ENCODE results near the gene CHPT1. TPM values are rescaled to one million over a fixed set of nuclear protein-coding genes. Genes with fewer than 3 reads are reported as not detected.

The CHPT1 gene
- total and polyA plus RNA-seq, 2 donors (not counting 1 experiment from before 2014, with no cell fraction given): 34.8 to 62.9 TPM

DNA sequence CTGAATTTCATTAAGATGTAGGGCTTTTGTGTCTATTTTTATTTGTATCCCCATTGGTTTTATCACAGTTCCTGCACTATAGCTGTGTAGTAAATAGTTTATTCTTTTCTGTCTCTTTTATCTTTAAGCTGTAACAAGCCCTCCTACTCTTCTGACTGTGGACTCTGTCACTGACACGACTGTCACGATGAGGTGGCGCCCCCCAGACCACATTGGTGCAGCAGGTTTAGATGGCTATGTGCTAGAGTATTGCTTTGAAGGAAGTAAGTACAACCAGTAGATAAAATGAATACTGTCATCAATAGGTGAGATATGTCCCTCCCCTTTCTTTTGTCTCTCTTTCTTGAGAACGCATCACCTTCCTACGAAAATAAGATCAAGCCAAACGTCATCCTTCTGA lies 34.1 kb upstream of the CHPT1 start:
- no peak for DNase-seq (ENCODE audit: low read depth in 2 of 2)
- TF ChIP-seq, protein P1, sequence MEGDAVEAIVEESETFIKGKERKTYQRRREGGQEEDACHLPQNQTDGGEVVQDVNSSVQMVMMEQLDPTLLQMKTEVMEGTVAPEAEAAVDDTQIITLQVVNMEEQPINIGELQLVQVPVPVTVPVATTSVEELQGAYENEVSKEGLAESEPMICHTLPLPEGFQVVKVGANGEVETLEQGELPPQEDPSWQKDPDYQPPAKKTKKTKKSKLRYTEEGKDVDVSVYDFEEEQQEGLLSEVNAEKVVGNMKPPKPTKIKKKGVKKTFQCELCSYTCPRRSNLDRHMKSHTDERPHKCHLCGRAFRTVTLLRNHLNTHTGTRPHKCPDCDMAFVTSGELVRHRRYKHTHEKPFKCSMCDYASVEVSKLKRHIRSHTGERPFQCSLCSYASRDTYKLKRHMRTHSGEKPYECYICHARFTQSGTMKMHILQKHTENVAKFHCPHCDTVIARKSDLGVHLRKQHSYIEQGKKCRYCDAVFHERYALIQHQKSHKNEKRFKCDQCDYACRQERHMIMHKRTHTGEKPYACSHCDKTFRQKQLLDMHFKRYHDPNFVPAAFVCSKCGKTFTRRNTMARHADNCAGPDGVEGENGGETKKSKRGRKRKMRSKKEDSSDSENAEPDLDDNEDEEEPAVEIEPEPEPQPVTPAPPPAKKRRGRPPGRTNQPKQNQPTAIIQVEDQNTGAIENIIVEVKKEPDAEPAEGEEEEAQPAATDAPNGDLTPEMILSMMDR (conservative IDR thresholded peaks at IDR 0.05 in 1 of 2, IDR thresholded peaks at IDR 0.05 in 1 of 2; ENCODE audit: low read depth in 1 of 2, low read length in 2 of 2): no peak
- TF ChIP-seq EZH2 (IDR thresholded peaks at IDR 0.05; ENCODE audit: low read length, missing control alignments): no peak
- Histone ChIP-seq H3K4me2 (ENCODE audit: extremely low read depth, insufficient read depth, low read length) (no peak overlapping the region), H3K9ac (ENCODE audit: insufficient read depth, low read length) (no peak overlapping the region), H3K4me3 (replicated peaks in 1 of 4; ENCODE audit: control extremely low read depth in 1 of 4, insufficient read depth in 1 of 4, low read depth in 3 of 4, low read length in 4 of 4) (no peak overlapping the region), H2AFZ (ENCODE audit: low read length) (no peak overlapping the region), H3K36me3 (ENCODE audit: control insufficient read depth, insufficient read depth, low read length) (no peaks in the 10 kb centered on the region), H3K9me3 (ENCODE audit: control insufficient read depth, insufficient read depth, low read depth, low read length) (no peaks in the 10 kb centered on the region), H3K4me1 (ENCODE audit: control insufficient read depth, extremely low read depth, insufficient read depth, low read length) (no peaks in the 10 kb centered on the region), H3K79me2 (ENCODE audit: control insufficient read depth, insufficient read depth, low read length) (no peaks in the 10 kb centered on the region), H4K20me1 (ENCODE audit: control insufficient read depth, extremely low read depth, insufficient read depth, low read length) (no peaks in the 10 kb centered on the region), H3K27ac (ENCODE audit: insufficient read depth, low read length) (no peak overlapping the region), H3K27me3 (ENCODE audit: control insufficient read depth, insufficient read depth, low read length) (no peaks in the 10 kb centered on the region)

DNA sequence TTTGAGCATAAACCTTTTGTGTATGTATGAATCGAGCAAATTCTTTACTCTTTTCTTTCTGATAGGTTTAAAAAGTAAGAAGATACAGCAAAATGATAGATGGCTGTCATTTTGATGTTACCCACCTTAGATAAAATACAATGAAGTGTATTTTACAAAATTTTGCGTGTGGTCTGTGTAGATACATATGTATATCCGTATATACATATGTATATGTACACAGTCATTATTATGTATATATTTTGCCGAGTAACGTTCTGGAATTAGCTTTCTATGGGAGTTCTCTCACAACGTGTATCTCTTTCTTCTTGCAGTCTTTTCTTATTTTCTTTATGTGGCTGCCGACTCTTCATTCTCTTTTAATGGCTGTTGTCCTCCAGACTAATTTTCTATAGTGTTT lies 32.4 kb upstream of the CHPT1 start:
- TF ChIP-seq, protein P1 (conservative IDR thresholded peaks at IDR 0.05 in 1 of 2, IDR thresholded peaks at IDR 0.05 in 1 of 2; ENCODE audit: low read depth in 1 of 2, low read length in 2 of 2): no peak
- no peak for TF ChIP-seq EZH2 (IDR thresholded peaks at IDR 0.05; ENCODE audit: low read length, missing control alignments)
- no peak for DNase-seq (ENCODE audit: low read depth in 2 of 2)
- Histone ChIP-seq H3K27me3 (ENCODE audit: control insufficient read depth, insufficient read depth, low read length) (no peaks in the 10 kb centered on the region), H2AFZ (ENCODE audit: low read length) (no peak overlapping the region), H3K9me3 (ENCODE audit: control insufficient read depth, insufficient read depth, low read depth, low read length) (no peaks in the 10 kb centered on the region), H3K4me2 (ENCODE audit: extremely low read depth, insufficient read depth, low read length) (no peak overlapping the region), H3K36me3 (ENCODE audit: control insufficient read depth, insufficient read depth, low read length) (no peaks in the 10 kb centered on the region), H3K4me1 (ENCODE audit: control insufficient read depth, extremely low read depth, insufficient read depth, low read length) (no peaks in the 10 kb centered on the region), H3K27ac (ENCODE audit: insufficient read depth, low read length) (no peak overlapping the region), H4K20me1 (ENCODE audit: control insufficient read depth, extremely low read depth, insufficient read depth, low read length) (no peaks in the 10 kb centered on the region), H3K9ac (ENCODE audit: insufficient read depth, low read length) (no peak overlapping the region), H3K4me3 (replicated peaks in 1 of 4; ENCODE audit: control extremely low read depth in 1 of 4, insufficient read depth in 1 of 4, low read depth in 3 of 4, low read length in 4 of 4) (no peak overlapping the region), H3K79me2 (ENCODE audit: control insufficient read depth, insufficient read depth, low read length) (no peaks in the 10 kb centered on the region)

DNA sequence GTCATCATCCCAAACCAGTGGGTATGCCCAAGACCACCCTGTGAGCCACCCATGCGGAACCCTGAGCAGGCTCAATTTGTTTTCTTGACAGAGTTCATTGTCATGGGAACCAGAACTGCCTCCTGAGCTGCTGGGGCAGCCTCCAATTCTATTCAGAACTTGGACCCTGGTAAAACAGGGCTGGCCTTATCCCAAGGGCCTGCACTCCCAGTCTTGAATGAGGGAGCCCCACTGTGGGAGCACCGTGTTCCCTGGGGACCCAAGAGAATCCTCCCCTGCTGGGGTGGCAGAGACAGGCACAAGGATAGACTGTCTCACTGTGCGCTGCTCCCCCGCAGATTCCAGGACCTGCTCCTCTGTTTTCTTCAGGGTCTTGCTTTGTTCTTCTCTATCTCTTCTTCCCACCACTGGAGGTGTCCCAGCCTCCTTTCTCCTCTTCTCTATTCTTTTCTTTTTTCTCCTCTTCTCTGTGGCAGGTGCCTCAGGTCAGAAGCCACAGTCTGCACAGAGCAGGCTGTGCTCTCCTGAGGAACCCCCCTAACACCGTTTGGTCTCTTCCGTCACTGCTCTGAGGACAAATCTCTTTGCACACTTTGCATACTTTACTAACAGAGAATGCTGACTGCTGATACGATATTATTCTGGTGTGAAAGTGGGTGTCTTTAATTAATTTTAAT lies 31.2 kb upstream of the CHPT1 start:
- Histone ChIP-seq H3K9ac (ENCODE audit: insufficient read depth, low read length) (no peak overlapping the region), H3K27ac (ENCODE audit: insufficient read depth, low read length) (no peak overlapping the region), H3K4me3 (replicated peaks in 1 of 4; ENCODE audit: control extremely low read depth in 1 of 4, insufficient read depth in 1 of 4, low read depth in 3 of 4, low read length in 4 of 4) (no peak overlapping the region), H4K20me1 (ENCODE audit: control insufficient read depth, extremely low read depth, insufficient read depth, low read length) (no peaks in the 10 kb centered on the region), H3K79me2 (ENCODE audit: control insufficient read depth, insufficient read depth, low read length) (no peaks in the 10 kb centered on the region), H3K4me2 (ENCODE audit: extremely low read depth, insufficient read depth, low read length) (no peak overlapping the region), H3K27me3 (ENCODE audit: control insufficient read depth, insufficient read depth, low read length) (no peaks in the 10 kb centered on the region), H3K36me3 (ENCODE audit: control insufficient read depth, insufficient read depth, low read length) (no peaks in the 10 kb centered on the region), H2AFZ (ENCODE audit: low read length) (no peak overlapping the region), H3K9me3 (ENCODE audit: control insufficient read depth, insufficient read depth, low read depth, low read length) (no peaks in the 10 kb centered on the region), H3K4me1 (ENCODE audit: control insufficient read depth, extremely low read depth, insufficient read depth, low read length) (no peaks in the 10 kb centered on the region)
- no peak for DNase-seq (ENCODE audit: low read depth in 2 of 2)
- TF ChIP-seq EZH2 (IDR thresholded peaks at IDR 0.05; ENCODE audit: low read length, missing control alignments): no peak
- TF ChIP-seq, protein P1 (conservative IDR thresholded peaks at IDR 0.05 in 1 of 2, IDR thresholded peaks at IDR 0.05 in 1 of 2; ENCODE audit: low read depth in 1 of 2, low read length in 2 of 2): no peak
